ENCODE results near the gene CCT3.

DNA sequence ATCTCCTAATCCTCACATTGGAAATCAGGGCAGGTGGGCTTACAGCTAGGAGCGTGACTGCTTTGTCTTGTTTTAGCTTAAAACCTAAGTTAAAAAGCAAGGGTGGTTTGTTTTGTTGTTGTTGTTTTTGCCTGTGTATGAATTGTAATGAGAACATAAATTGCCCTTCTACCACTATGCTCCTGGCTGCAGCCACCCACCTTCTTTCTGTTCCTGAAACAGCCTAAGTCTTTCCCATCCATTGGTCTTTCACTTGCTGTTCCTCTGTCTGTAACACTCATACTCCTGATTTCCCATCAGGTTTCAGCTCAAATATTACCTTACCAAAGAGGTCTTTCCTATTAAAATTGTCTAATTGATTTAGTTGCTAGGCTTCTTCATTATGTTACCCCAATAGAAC, 54.6 kb downstream of the CCT3 start:
- no peak for TF ChIP-seq POLR2A (IDR thresholded peaks at IDR 0.05; ENCODE audit: borderline replicate concordance, extremely low read depth, insufficient read depth, insufficient read length)
- TF ChIP-seq EZH2phosphoT487 (IDR thresholded peaks at IDR 0.05; ENCODE audit: borderline replicate concordance), result no peak
- TF ChIP-seq ELF1 (IDR thresholded peaks at IDR 0.05; ENCODE audit: borderline replicate concordance, low read depth), result no peak
- TF ChIP-seq SRF (IDR thresholded peaks at IDR 0.05; ENCODE audit: low read depth), result no peak
- TF ChIP-seq, protein P1, sequence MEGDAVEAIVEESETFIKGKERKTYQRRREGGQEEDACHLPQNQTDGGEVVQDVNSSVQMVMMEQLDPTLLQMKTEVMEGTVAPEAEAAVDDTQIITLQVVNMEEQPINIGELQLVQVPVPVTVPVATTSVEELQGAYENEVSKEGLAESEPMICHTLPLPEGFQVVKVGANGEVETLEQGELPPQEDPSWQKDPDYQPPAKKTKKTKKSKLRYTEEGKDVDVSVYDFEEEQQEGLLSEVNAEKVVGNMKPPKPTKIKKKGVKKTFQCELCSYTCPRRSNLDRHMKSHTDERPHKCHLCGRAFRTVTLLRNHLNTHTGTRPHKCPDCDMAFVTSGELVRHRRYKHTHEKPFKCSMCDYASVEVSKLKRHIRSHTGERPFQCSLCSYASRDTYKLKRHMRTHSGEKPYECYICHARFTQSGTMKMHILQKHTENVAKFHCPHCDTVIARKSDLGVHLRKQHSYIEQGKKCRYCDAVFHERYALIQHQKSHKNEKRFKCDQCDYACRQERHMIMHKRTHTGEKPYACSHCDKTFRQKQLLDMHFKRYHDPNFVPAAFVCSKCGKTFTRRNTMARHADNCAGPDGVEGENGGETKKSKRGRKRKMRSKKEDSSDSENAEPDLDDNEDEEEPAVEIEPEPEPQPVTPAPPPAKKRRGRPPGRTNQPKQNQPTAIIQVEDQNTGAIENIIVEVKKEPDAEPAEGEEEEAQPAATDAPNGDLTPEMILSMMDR (IDR thresholded peaks at IDR 0.05 in 2 of 3, conservative IDR thresholded peaks at IDR 0.05 in 1 of 3; ENCODE audit: borderline replicate concordance in 1 of 3, insufficient read depth in 1 of 3, low read depth in 2 of 3, low read length in 2 of 3), result no peak
- TF ChIP-seq YY1 (IDR thresholded peaks at IDR 0.05; ENCODE audit: extremely low read depth, insufficient replicate concordance, low read depth, low read length), result no peak
- TF ChIP-seq CBX3 (IDR thresholded peaks at IDR 0.05; ENCODE audit: low read depth), result no peak
- TF ChIP-seq, protein P2, sequence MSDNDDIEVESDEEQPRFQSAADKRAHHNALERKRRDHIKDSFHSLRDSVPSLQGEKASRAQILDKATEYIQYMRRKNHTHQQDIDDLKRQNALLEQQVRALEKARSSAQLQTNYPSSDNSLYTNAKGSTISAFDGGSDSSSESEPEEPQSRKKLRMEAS (IDR thresholded peaks at IDR 0.05), result no peak
- no peak for TF ChIP-seq POLR2AphosphoS5 (IDR thresholded peaks at IDR 0.05; ENCODE audit: low read depth, low read length)
- TF ChIP-seq EZH2 (IDR thresholded peaks at IDR 0.05), result no peak
- TF ChIP-seq JUND (IDR thresholded peaks at IDR 0.05), result no peak

All from HCT116 (cell line).